AG08396 (cell line): ENCODE data around the gene MARK3.
"Not testable (repeated sequence)": the region's sequence is repeated elsewhere in the genome, so short reads cannot be mapped to it uniquely, and the experiment has no call there.

ENCODE experiments used
- DNase-seq: peaks from one replicate; pipeline ENCODE4 v3.0.0; 2012; ENCODE audit warnings: low spot score, mixed read lengths

MARK3 gene

DNA sequence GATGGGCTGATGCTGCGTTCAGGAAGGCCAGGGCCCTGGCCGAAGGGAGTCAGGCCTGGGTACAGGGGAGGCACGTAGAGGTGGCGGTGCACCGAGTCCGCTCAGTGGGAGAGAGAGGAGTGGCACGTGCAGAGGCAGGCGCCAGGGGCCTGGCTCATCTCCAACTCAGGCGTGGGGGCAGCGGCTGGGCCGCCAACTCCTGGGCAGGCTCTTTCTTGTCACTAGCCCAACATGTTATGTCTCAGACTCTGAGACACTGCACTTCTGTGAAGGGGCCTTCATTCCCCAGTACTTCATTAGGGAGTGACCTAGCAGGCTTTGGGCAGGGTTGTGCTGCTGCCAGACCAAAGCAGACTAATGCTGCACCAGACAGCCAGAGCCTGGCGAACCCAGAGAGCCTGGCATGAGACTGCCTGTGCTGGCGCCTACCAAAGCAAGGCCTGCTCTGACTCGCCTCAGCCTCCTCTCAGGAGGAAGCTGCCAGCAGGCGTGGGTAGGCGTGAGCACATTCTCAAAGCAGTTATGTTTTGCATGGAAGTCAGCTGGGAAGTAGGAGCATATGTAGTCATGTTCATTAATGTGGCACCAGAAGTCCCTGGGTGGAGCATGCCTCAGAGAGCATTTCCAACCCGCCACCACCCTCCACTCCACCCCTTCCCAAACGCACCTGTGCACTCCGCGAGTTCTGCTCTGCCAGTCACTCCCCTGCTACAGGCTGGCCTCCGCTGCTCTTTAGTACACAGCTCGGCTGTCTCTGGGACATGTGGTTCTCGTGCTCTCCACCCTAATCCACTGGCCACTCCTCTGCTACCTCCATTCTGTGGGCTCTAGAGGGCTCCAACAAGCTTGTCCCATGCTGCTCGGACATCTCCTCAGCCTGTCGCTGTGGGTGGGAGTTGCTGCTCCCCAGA is 127.7 kb downstream of the MARK3 start:
- DNase-seq = peak; percentile 88

DNA sequence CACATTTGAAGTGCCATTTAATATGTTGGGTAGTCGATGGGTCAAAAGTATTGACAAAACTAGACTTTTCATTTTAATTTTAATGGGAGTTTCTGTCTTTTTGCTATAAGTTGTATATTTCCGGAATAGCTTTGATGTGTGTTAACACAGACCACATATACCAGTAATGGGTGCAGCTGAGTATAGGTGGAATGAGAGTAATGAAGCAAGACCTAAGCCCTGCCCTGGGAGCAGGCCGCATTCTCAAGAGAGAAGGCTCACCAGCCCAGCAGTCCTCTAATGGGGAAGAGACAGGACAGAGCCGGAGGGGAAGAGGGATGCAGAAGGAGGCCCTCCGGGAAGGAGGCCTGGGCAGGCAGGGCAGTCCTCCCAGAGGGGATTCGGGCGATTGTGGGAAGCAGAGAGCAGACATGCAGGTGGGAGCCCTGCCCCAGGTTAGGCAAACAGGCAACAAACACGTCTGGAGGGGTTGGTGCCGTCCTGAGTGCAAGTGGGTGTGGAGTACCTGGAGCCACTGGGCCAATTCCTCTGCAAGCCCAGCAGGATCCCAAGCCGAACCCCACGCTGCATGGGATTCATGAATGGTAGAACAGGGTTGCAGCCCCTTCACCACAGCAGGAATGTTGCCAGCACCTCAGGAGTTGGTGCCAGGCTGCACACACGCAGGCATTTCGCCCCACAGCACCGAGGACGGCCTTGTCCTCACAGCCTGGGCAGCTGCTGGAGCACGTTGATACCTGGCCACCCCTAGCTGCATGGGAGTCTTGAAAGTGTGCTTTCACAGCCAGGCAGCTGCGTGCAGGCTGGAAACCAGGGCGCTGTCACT is 129.6 kb downstream of the MARK3 start:
- no peak for DNase-seq

DNA sequence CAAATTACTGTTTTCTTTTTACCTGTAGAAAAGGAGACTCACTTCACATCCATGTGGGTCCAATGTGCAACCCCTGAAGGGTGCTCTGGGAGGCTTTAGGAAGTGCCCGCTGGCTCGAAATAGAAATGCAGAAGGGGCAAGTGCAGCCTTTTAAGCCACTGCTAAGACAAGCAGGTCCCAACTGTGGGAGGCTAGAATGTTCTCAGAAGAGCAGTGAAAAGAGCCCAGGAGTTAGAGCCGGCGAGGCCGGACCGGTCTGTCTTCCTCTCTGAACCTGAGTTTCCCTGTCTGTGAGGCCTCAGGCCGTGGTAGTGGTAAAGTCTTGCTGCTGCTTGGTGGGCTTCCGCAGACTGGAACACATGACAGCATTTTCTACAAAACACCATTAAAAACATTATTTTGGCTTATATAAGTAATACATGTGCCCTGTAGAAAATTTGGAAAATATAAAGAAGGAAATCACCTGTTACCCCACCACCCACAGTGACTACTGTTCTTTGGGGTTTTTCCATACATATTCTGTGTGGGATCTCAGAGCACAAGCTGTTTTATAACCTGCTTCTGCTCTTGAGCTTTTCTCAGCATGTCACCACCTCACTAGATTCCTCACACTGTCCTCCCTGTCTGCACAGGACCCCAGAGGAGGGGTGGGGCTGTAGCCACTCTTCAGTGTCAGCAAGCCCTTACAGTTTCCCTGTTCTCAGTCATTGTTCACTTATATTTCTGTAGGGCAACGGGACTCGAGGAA is 131.4 kb downstream of the MARK3 start:
- DNase-seq = no peak

DNA sequence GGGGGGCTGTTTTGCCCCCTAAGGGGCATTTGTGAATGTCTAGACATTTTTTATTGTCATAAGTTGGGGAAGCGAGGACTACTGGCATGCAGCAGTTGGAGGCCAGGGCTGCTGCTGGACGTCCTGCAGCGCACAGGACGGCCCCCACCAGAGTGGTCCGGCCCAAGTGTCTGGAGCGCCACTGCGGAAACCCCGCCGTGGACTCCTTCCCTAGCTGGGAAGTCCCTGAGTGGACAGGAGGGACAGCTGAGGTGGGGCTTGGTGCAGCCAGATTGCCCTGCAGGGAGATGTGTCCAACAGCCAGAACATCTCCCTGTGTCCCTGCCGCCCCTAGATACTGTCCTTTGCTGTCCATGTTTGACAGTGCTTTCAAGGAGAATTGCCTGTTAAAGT is 132.0 kb downstream of the MARK3 start:
- no peak for DNase-seq

DNA sequence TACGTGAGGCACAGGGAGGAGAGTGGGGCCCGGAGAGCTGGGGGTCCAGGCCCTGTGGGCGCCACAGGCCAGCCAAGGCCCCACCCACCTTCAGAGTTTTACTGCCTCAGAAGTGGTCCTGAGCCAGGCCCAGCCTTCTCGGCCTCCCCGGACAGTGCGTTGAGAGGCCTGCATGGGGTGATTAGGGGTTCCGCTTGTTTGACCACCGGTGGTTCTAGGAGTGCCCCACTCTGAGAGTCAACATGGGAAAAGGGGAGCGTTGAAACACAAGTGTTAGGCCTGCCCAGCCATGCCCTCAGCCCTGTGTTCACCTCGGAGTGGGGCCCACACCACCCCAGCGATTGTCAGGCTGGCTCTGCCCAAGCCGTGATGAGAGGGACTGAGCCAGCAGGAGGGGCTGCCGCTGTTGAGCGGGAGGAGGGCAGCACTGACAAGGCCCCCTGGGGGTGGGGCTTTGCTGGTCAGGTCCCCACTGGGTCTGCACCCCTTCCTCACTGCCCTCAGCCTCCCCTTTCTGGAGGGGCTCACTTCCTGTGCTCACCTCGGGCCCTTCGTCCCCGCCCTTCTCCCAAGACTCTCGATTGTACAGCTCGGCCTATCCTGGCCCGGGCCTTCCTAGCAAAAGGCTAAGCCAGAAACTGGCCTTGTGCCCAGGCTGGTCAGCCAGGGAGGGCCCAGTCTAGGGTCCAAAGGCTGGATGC is 132.7 kb downstream of the MARK3 start:
- peak; percentile 46 for DNase-seq

DNA sequence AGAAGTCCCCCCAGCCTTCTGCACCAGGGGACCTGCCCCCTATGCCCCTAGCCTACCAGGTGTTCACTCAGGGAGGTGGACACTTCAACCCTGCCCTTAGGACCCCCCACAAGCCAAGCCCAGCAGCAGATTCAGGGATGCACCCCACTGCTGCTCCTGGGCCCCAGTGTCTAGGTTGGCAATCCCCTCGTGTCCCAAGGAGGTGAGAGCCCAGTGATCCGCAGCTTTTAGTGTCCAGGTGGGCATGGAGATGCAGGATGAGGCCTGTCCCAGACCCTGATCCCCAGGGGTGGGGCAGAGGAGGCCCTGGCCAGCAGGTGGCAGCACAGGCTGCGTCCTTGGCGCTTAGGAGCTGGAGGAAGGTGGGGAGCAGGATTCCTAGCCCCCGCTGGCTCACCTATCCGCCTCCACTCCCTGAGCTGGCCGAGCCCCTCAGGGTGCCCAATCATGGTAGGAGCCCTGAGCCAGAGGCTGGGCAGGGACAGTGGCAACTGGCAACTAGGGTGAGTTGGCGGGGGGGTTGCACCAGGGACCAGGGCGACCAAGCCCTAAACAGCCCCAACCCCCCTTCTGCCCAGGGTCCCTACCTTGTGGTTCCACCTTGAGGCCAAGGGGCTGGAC is 133.3 kb downstream of the MARK3 start:
- peak; percentile 82 for DNase-seq

DNA sequence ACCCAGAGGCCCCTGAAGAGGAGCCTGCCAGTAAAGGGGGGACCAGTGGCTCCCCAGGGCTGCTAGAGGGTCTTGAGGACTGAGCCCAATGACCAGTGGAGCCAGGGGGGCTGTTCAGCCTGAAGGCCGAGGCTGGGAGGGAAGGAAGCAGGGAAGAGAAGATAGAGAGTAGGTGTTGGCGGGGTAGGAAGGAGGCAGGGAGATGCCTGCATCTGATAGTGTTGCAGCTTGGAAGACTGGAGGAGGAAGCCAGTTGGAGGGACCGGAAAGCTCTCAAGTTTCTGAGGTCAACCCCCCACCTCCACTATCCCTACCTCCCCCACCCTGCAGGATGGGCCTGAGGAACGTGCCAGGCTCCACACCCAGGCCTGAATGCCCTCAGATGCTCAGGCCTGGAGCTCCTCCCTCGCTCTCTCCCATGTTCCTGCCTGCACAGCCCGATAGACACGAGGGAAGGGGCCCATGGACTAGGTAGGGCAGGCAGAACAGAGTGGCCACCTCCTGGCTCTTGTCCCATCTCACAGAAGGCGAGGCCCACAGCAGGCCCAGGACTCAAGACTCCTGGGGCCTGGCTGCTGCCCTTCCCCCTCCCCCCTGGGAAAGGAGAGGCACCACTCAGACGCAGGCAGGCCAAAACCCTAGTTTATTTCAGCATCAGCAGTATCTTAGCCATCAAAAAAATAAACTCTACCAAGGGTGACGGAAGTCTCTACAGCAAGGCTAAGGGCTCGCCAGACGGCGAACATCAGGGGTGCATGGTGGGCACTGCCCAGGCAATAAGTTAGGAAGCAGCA is 134.0 kb downstream of the MARK3 start:
- peak; percentile 50 for DNase-seq

DNA sequence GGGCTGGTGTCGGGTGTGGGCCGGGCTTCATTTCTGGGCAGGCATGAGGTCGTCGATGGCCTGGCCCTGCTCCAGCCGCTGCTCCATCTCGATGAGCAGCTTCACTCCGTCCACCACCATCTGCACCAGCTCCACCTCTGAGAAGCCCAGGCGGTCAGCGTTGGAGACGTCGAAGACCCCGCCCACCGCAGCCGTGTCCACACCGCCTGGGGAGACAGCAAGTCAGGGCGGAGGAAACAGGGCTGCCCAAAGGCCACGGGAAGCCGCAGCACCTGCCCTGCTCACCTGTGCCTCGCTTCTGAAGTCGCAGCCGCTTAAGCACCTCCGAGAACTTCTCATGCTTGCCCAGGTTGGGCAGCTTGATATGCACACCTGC is 134.6 kb downstream of the MARK3 start:
- no peak for DNase-seq

DNA sequence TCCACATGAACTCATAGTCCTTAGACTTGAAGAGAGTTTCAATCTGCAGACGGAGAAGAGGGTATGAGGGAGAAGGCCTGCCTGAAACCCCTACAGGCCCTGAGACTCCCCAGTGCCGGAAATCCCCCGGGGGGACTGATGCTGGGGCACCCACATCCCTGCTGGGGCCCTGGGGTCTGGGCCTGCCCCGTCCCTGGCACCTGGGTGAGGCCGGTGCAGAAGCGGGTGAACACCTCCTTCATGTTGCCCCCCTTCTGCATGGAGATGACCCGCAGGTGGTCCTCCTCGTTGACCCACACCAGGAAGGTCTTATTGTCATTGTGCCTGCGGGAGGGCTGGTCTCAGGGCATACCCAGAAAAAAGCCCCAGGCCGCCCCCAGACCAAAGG is 135.0 kb downstream of the MARK3 start:
- DNase-seq = no peak

DNA sequence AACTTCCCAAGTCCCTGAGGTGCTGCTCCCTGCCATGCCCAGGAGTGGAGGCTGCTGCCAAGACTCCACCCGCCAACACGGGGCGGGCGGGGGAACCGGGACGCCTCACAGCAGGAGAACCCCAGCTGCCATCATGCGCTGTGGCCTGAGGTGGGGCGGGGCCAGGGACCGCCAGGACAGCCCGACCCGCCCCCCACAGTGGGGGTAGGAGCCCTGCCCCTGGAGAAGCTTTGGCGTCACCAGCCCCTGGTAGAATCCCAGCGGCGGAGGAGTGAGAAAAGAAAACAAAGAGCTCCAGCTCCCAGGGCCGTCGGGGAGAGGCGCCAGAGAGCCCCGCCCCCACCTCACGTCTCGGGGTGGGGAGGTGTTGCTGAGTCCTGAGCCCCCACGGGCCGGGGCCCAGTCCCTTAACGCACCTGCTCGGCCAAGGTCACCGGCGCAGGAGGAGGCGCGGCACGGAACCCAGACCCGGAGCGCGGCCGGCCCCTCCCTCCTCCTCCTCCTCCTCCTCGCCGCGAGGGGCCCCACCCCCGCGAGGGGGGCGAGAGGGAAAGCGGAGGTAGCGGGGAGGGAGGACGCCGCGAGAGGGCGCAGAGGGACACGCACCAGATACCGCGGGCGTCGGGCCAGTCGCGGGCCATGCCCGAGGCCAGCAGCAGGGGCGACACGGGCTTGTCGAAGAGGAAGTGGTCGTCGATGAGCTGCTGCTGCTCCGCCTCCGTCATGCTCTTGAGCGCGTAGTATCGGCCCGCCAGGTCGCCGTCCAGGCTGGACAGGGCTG is 135.6 kb downstream of the MARK3 start:
- peak; percentile 89 for DNase-seq

DNA sequence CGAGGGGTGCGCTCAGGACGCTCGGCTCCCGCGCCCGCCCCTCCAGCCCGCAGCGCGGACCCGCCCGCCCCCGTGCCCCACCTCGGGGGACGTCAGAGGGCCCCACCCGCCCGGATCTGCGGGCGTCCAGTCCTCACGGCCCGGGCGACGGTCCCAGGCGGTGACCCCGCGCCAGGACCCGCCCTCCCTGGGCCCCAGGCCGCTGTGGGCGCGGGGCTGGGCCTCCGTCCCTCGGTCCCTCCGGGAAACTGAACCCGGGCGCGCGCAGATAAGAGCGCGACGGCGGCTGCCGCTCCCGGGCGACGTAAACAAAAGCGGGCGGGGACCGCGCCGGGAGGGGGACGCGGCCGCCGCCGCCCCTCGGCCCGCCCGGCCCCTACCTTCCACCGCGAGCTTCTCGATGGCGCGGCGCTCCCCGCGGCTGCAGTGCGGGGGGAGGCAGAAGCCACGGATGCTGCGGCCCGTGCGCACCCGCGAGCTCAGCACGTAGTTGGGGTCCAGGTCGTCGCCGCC is 136.3 kb downstream of the MARK3 start:
- no peak for DNase-seq

DNA sequence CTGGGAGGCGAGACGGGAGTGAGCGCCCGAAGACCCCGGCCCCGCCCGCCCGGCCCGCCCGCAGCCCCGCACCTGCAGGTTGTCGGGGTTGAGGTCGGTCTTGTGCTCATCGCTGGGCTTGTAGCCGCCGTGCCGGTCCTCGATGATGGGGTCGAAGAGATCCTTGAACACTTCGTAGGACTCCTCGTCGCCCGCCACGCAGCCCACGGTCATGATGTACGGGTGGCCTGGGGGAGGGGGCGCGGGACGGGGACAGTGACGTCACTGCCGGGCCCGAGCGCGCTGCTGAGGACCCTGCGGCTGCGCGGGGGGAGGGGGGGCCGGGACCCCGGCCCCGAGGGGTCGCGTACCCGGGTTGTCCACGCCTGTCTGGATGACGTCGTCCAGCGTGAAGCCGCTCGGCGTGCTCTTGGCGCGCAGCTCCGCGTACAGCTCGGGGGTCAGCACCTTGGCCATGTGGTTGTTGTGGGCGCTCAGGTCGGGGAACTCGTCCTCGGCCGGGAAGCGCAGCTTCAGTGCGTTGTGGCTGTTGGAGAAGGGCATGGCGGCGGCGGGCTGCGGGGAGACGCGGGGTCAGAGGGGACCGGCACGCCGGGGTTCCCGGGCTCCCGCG is 136.8 kb downstream of the MARK3 start:
- no peak for DNase-seq

DNA sequence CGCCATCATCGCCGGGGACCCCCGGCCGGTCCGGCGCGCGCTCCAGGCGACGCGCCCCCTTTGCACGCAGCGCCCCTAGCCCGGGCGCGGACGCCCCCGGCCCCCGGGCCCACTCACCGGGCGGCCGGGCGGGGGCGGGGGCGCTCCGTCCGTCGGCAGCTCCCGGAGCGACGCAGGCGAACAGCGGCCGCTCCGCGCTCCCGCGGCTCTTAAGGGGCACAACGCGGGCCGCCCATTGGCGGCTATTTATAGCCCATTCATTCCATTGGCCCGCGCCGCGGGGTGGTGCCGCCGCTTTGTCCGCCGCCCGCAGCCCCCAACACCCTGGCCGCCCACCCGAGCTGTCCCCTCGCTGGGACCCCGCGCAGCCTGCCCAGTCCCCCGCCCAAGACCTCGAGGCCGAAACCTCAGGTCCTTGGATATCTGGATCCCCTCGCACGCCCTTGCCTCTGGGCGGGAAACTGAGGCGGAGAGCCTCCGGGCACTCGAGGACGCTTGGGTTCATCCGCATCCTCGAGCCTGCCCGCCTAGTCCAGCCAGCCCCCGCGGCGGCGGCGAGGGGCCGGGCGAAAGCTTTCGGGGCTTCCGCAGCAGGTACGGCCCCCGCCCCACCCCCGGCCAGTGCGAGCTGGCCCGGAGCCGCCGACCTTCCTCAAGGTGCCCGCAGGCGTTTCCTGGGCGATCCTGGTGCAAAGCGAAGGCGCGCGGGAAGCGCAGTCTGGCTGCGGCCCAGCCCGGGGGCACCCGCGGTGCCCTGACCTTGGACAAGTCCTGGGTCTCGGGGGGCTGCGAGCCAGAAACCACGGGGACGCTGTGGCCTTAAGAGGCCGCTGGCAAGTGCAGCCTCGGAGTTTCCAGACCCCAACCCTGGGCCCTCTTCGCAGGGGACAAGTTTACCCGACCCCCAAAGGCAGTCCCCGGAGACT is 137.7 kb downstream of the MARK3 start, which contains the start of gene CKB:
Gene CKB (minus strand): TSS at position 182 of the 926 bp plus-strand sequence. CDS start 337 bp downstream, outside the sequence.
- DNase-seq = peak; percentile 92

DNA sequence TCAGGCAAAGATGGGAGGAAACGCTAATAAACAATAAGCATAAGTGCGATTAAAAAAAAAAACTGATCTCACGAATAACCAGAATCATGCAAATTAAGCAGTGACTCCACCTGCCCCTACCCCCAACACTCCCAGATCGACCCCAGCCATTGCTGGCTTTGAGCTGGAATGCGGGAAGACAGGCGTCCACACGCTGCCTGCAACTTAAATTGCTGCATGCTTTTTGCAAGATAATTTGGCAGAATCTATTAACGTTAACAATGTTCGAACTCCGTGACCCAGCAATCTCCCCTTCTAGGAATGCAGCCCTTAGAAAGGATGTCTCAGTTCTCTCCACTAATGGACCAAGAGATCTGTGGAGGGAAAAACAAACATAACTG is 138.3 kb downstream of the MARK3 start:
- no peak for DNase-seq

DNA sequence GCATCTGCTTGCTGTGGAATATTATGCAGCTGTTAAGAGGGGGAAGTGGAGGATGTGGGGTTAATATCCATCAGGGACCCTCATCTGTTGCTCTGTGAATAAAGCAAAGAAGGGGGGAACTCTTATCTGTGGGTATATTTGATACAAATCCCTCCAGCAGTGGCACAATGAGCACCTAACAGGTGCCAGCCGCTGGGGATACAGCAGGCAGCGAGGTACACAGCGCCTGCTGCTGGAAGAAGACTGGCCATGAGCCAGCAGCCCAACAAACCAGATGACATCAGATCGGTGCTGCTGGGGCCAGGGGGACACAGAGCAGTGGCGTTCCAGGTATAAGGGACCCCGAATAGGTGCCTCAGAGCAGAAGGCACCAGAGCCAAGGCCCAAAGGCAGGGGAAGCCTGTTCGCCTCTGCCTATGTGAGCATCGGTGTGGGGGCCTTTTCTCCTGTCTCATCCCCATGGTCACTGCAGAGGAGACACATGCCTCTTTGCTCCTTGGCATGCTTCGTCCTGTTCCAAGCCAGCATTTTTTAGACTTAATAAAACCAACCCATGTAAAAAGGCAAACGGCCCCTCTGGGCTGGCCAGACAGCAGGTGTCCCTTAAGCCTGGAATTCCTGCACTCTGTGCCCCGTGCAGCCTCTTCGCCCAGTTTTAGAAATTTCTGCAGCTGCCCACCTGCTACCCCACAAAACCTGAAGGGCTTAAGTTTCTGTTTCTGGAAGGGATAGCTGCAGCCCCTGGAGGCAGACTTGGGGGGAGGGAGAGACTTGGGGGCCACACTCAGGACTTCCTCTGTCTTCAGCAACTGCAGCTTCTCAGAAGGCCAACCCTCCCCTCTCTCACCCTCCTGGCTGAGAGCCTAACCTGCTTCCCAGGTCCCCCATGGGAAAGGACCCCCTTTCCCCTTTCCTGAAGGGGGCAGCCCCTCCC is 139.1 kb downstream of the MARK3 start:
- DNase-seq = no peak

DNA sequence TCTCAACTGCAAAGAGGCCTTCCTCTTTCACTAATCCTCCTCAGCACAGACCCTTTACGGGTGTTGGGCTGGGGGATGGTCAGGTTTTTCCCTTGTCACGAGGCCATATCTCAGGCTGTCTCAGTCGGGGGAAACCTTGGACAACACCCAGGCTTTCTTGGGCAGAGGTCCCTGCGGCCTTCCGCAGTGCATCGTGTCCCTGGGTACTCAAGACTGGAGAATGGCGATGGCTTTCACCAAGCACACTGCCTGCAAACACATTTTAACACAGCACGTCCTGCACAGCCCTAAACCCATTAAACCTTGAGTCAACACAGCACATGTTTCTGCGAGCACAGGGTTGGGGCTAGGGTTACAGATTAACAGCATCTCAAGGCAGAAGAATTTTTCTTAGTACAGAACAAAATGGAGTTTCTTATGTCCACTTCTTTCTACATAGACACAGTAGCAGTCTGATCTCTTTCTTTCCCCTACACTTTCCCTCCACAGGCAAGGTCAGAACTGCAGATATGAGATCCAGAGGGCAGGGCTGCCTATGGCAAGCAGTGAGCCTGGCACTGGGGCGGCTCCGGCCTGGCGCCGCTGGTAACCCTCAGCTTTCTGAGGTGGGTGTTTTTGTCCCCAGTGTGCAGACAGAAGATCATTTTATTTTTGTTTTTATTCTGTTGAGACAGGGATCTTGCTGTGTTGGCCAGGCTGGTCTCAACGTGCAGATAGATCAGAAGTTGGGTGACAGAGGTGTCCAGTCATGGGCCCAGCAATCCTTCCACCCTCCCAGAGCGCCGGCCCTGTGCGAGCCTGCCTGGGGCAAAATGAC is 140.4 kb downstream of the MARK3 start:
- not testable (repeated sequence) for DNase-seq
